ENCODE results near the gene CTSC.

The CTSC gene

GRCh38 chr11:88281317-88281712 is 56.2 kb downstream of the CTSC start:
- Histone ChIP-seq H3K9me3 (ENCODE audit: insufficient read depth, low read length) (no peaks in the 10 kb centered on the region), H3K27me3 (ENCODE audit: low read depth, low read length) (no peaks in the 10 kb centered on the region), H3K27ac (ENCODE audit: low read length) (no peak overlapping the region), H3K4me1 (ENCODE audit: low read length) (no peaks in the 10 kb centered on the region), H3K36me3 (replicated peaks; ENCODE audit: low read depth, low read length) (peaks cover 62% of the 10 kb centered on the region), H3K79me2 (ENCODE audit: low read length) (no peaks in the 10 kb centered on the region), H4K20me1 (ENCODE audit: insufficient read depth, low read length) (no peaks in the 10 kb centered on the region), H3K4me2 (ENCODE audit: low read length) (no peak overlapping the region), H2AFZ (ENCODE audit: low read depth, low read length) (no peak overlapping the region), H3K9ac (ENCODE audit: low read length) (no peak overlapping the region), H3K4me3 (ENCODE audit: low read length) (no peak overlapping the region)
- TF ChIP-seq CTCF (IDR thresholded peaks at IDR 0.05; ENCODE audit: low read depth, low read length), result peak; percentile 48
- no peak for TF ChIP-seq EZH2phosphoT487 (IDR thresholded peaks at IDR 0.05; ENCODE audit: low read depth)

- peaks cover 57% of the 10 kb centered on the region for H3K36me3 ChIP-seq (replicated peaks; ENCODE audit: low read depth, low read length)
- H3K4me2 ChIP-seq (ENCODE audit: low read length), result no peak overlapping the region
- H3K27ac ChIP-seq (ENCODE audit: low read length), result no peak overlapping the region
- H2AFZ ChIP-seq (ENCODE audit: low read depth, low read length), result no peak overlapping the region
- no peak overlapping the region for H3K4me3 ChIP-seq (ENCODE audit: low read length)
- H3K9me3 ChIP-seq (ENCODE audit: insufficient read depth, low read length), result no peaks in the 10 kb centered on the region
- no peaks in the 10 kb centered on the region for H3K4me1 ChIP-seq (ENCODE audit: low read length)
- no peaks in the 10 kb centered on the region for H4K20me1 ChIP-seq (ENCODE audit: insufficient read depth, low read length)
- no peaks in the 10 kb centered on the region for H3K27me3 ChIP-seq (ENCODE audit: low read depth, low read length)
- TF ChIP-seq CTCF (IDR thresholded peaks at IDR 0.05; ENCODE audit: low read depth, low read length) (no peak), EZH2phosphoT487 (IDR thresholded peaks at IDR 0.05; ENCODE audit: low read depth) (no peak)
- H3K79me2 ChIP-seq (ENCODE audit: low read length), result no peaks in the 10 kb centered on the region
- H3K9ac ChIP-seq (ENCODE audit: low read length), result no peak overlapping the region
Observed at GRCh38 chr11:88280673-88281316, 56.7 kb downstream of the CTSC start.

GRCh38 chr11:88277349-88277915 is 60.1 kb downstream of the CTSC start:
- H3K36me3 ChIP-seq (replicated peaks; ENCODE audit: low read depth, low read length), result peaks cover 44% of the 10 kb centered on the region
- H3K4me2 ChIP-seq (ENCODE audit: low read length), result no peak overlapping the region
- H2AFZ ChIP-seq (ENCODE audit: low read depth, low read length), result no peak overlapping the region
- H3K9me3 ChIP-seq (ENCODE audit: insufficient read depth, low read length), result no peaks in the 10 kb centered on the region
- no peak overlapping the region for H3K27ac ChIP-seq (ENCODE audit: low read length)
- no peaks in the 10 kb centered on the region for H4K20me1 ChIP-seq (ENCODE audit: insufficient read depth, low read length)
- no peaks in the 10 kb centered on the region for H3K27me3 ChIP-seq (ENCODE audit: low read depth, low read length)
- H3K4me3 ChIP-seq (ENCODE audit: low read length), result no peak overlapping the region
- peaks cover 5% of the 10 kb centered on the region; the same call in 1 of the 2 replicates for H3K79me2 ChIP-seq (ENCODE audit: low read length)
- H3K4me1 ChIP-seq (ENCODE audit: low read length), result no peaks in the 10 kb centered on the region
- H3K9ac ChIP-seq (ENCODE audit: low read length), result no peak overlapping the region
- TF ChIP-seq EZH2phosphoT487 (IDR thresholded peaks at IDR 0.05; ENCODE audit: low read depth) (no peak), CTCF (IDR thresholded peaks at IDR 0.05; ENCODE audit: low read depth, low read length) (no peak)

GRCh38 chr11:88275636-88276035 is 61.9 kb downstream of the CTSC start:
- H3K4me1 ChIP-seq (ENCODE audit: low read length), result no peaks in the 10 kb centered on the region
- H3K27ac ChIP-seq (ENCODE audit: low read length), result no peak overlapping the region
- no peak overlapping the region for H2AFZ ChIP-seq (ENCODE audit: low read depth, low read length)
- peaks cover 37% of the 10 kb centered on the region for H3K36me3 ChIP-seq (replicated peaks; ENCODE audit: low read depth, low read length)
- H3K79me2 ChIP-seq (ENCODE audit: low read length), result peaks cover 5% of the 10 kb centered on the region; the same call in 1 of the 2 replicates
- H3K27me3 ChIP-seq (ENCODE audit: low read depth, low read length), result no peaks in the 10 kb centered on the region
- H3K9me3 ChIP-seq (ENCODE audit: insufficient read depth, low read length), result no peaks in the 10 kb centered on the region
- no peak overlapping the region for H3K4me3 ChIP-seq (ENCODE audit: low read length)
- no peak overlapping the region for H3K9ac ChIP-seq (ENCODE audit: low read length)
- no peak for TF ChIP-seq CTCF (IDR thresholded peaks at IDR 0.05; ENCODE audit: low read depth, low read length)
- no peak for TF ChIP-seq EZH2phosphoT487 (IDR thresholded peaks at IDR 0.05; ENCODE audit: low read depth)
- H3K4me2 ChIP-seq (ENCODE audit: low read length), result no peak overlapping the region
- H4K20me1 ChIP-seq (ENCODE audit: insufficient read depth, low read length), result no peaks in the 10 kb centered on the region

Data from OCI-LY3 (cell line).